KMS-11 (cell line): Measurements from ENCODE around the gene PRF1.

Experiments
- H2AFZ ChIP-seq: fragments of 200-600 bp; sonication (generic); 2 replicates; pipeline ENCODE4 v1.6.1; 2016; ENCODE audit warnings: antibody characterized with exemption, mixed run types, low read depth
- H3K27ac ChIP-seq: fragments of 200-600 bp; sonication (generic); 2 replicates; pipeline ENCODE4 v1.6.1; 2016; ENCODE audit warnings: mild to moderate bottlenecking, mixed run types
- H3K27me3 ChIP-seq: fragments of 200-600 bp; sonication (generic); 2 replicates; pipeline ENCODE4 v1.6.1; 2017; ENCODE audit warnings: mild to moderate bottlenecking, low read depth, mixed run types, moderate library complexity; ENCODE audit not compliant: insufficient read depth
- H3K36me3 ChIP-seq: fragments of 200-600 bp; sonication (generic); 2 replicates; pipeline ENCODE4 v1.6.1; 2017; ENCODE audit warnings: mild to moderate bottlenecking, mixed run types; ENCODE audit not compliant: insufficient read depth
- H3K4me1 ChIP-seq: fragments of 200-600 bp; sonication (generic); 2 replicates; pipeline ENCODE4 v1.6.1; 2016; ENCODE audit warnings: mild to moderate bottlenecking, low read depth, mixed run types; ENCODE audit not compliant: poor library complexity, severe bottlenecking
- H3K4me2 ChIP-seq: fragments of 200-600 bp; sonication (generic); 2 replicates; pipeline ENCODE4 v1.7.0; 2016; ENCODE audit warnings: mild to moderate bottlenecking, mixed run types
- H3K4me3 ChIP-seq: fragments of 200-600 bp; sonication (generic); IDR thresholded peaks from 2 replicates; pipeline ENCODE4 v1.6.1; 2017; ENCODE audit warnings: low read depth, low read length, mixed read lengths; ENCODE audit not compliant: insufficient read depth
- H3K79me2 ChIP-seq: fragments of 200-600 bp; sonication (generic); 2 replicates; pipeline ENCODE4 v1.6.1; 2016; ENCODE audit warnings: low read depth, mixed run types; ENCODE audit not compliant: insufficient read depth
- H3K9ac ChIP-seq: fragments of 200-600 bp; sonication (generic); 2 replicates; pipeline ENCODE4 v1.6.1; 2016; ENCODE audit warnings: mild to moderate bottlenecking, mixed run types
- H4K20me1 ChIP-seq: fragments of 200-600 bp; sonication (generic); 2 replicates; pipeline ENCODE4 v1.6.1; 2016; ENCODE audit warnings: mild to moderate bottlenecking, mixed run types; ENCODE audit not compliant: insufficient read depth
- CTCF ChIP-seq: fragments of 200-600 bp; sonication (generic); conservative IDR thresholded peaks from 2 replicates; pipeline ENCODE4 v1.6.1; 2017; ENCODE audit warnings: low read depth, mild to moderate bottlenecking, antibody characterized with exemption, low read length, moderate library complexity, mixed read lengths

PRF1 gene

GRCh38 chr10:70604106-70604505, 1.6 kb upstream of the PRF1 start:
- Histone ChIP-seq H4K20me1 (no peaks in the 10 kb centered on the region), H3K4me3 (no peak overlapping the region), H3K27ac (no peak overlapping the region), H2AFZ (no peak overlapping the region), H3K4me2 (no peak overlapping the region), H3K4me1 (no peaks in the 10 kb centered on the region), H3K9ac (no peak overlapping the region), H3K79me2 (no peaks in the 10 kb centered on the region), H3K27me3 (no peaks in the 10 kb centered on the region), H3K36me3 (no peaks in the 10 kb centered on the region)
- TF ChIP-seq CTCF, result no peak

GRCh38 chr10:70603449-70603801, 884 bp upstream of the PRF1 start:
- H3K27me3 ChIP-seq, result no peaks in the 10 kb centered on the region
- H3K36me3 ChIP-seq, result no peaks in the 10 kb centered on the region
- TF ChIP-seq CTCF, result no peak
- no peaks in the 10 kb centered on the region for H4K20me1 ChIP-seq
- H3K4me2 ChIP-seq, result no peak overlapping the region
- H3K4me3 ChIP-seq, result no peak overlapping the region
- H3K4me1 ChIP-seq, result no peaks in the 10 kb centered on the region
- H3K9ac ChIP-seq, result no peak overlapping the region
- no peak overlapping the region for H2AFZ ChIP-seq
- H3K79me2 ChIP-seq, result no peaks in the 10 kb centered on the region
- no peak overlapping the region for H3K27ac ChIP-seq

GRCh38 chr10:70601746-70602145, 795 bp downstream of the PRF1 start:
- Histone ChIP-seq H3K4me3 (no peak overlapping the region), H3K4me2 (no peak overlapping the region), H3K27ac (no peak overlapping the region), H4K20me1 (no peaks in the 10 kb centered on the region), H2AFZ (no peak overlapping the region), H3K27me3 (no peaks in the 10 kb centered on the region), H3K79me2 (no peaks in the 10 kb centered on the region), H3K4me1 (no peaks in the 10 kb centered on the region), H3K9ac (no peak overlapping the region), H3K36me3 (no peaks in the 10 kb centered on the region)
- TF ChIP-seq CTCF, result no peak

- no peak overlapping the region for H3K9ac ChIP-seq
- no peak for TF ChIP-seq CTCF
- no peak overlapping the region for H3K4me3 ChIP-seq
- H3K27ac ChIP-seq, result no peak overlapping the region
- H3K4me1 ChIP-seq, result no peaks in the 10 kb centered on the region
- H3K27me3 ChIP-seq, result no peaks in the 10 kb centered on the region
- no peak overlapping the region for H3K4me2 ChIP-seq
- no peaks in the 10 kb centered on the region for H4K20me1 ChIP-seq
- H3K36me3 ChIP-seq, result no peaks in the 10 kb centered on the region
- no peak overlapping the region for H2AFZ ChIP-seq
- H3K79me2 ChIP-seq, result no peaks in the 10 kb centered on the region
Measured at GRCh38 chr10:70600512-70601395, 1.8 kb downstream of the PRF1 start.
